Frontal cortex (tissue), 4 donors: Measurements from ENCODE around the gene DRD4. TPM values are rescaled to one million over a fixed set of nuclear protein-coding genes. Genes with fewer than 3 reads are reported as not detected.

Source experiments
- DNase-seq, 2 donors: peaks; one replicate each; pipeline ENCODE4 v3.0.0; 2012; ENCODE audit warnings: low spot score in 2 of 2
- FAIRE-seq: peaks from 2 replicates; lab custom pipeline; 2012; peaks lifted over from hg19 to GRCh38; lab: Jason Lieb, UNC
- total RNA-seq: library from RNA; depleted of rRNA; stranded (reverse); fragments of >200 nt; gene quantifications from one replicate; pipeline ENCODE4 v1.2.3, GENCODE V29; 2014
- donor health status: control.
- donor health status: control.
- donor health status: control.

DRD4 gene
- total RNA-seq: not detected

DNA sequence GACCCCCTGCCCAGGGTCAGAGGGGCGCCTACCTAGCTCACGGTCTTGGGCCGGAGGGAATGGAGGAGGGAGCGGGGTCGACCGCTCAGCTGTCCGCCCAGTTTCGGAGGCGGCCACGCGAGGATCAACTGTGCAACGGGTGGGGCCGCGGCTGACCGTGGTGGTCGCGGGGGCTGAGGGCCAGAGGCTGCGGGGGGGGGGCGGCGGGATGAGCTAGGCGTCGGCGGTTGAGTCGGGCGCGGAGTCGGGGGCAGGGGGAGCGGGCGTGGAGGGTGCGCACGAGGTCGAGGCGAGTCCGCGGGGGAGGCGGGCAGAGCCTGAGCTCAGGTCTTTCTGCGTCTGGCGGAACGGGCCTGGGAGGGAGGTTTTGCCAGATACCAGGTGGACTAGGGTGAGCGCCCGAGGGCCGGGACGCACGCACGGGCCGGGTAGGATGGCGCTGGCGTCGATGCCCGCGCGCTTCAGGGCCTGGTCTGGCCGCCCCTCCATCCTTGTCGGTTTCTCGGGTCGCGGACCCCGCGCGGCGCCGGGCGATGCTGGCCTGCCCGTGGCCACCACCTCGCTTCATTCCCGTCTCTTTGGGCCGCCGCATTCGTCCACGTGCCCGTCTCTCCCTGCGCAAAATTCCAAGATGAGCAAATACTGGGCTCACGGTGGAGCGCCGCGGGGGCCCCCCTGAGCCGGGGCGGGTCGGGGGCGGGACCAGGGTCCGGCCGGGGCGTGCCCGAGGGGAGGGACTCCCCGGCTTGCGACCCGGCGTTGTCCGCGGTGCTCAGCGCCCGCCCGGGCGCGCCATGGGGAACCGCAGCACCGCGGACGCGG, at the start of gene DRD4:
DRD4 (plus strand) TSS at position 759 of the 822 bp plus-strand sequence; CDS start at position 795, 36 bp downstream.
- FAIRE-seq (no peak), DNase-seq (peak in 1 of 2 donors; percentile 69)

DNA sequence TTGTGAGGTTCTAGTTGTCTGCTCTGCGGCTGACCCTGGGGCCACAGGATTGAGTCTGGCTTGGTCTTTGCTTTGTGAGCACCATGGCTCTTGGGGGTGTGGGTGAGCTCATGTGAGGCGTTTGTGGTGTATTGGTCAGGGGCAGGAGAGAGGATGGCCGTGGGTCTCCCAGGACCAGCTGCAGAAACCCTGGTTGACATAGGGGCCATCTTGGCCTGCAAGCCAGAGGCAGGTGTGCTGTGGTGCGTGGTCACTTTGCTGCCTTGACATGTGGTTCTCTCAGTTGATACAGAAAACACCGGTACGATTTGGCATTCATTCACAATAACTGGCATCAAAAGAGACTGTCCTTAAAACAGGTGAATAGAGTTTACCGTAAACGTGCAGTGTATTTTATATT, 49.5 kb upstream of the DRD4 start:
- DNase-seq (no peak), FAIRE-seq (no peak)

DNA sequence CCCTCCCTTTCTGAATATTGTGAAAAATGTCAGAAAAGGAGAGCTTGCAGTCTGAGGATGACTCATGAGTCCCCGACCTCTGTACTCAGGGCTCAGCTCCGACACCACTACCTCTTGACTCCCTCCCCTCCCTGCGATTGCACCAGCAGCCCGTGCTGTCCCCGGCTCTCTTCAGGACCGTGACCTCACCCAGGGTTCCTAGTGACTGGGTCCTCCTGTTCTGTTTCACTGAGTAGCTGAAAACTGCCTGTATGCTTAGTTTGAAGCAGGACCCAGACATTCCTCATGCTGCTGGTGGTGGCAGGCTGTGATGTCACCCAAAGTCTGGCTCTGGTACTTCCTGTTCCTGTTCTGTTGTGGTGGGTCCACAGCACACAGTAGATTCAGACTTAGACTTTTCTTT, 49.1 kb upstream of the DRD4 start:
- DNase-seq (no peak), FAIRE-seq (no peak)

DNA sequence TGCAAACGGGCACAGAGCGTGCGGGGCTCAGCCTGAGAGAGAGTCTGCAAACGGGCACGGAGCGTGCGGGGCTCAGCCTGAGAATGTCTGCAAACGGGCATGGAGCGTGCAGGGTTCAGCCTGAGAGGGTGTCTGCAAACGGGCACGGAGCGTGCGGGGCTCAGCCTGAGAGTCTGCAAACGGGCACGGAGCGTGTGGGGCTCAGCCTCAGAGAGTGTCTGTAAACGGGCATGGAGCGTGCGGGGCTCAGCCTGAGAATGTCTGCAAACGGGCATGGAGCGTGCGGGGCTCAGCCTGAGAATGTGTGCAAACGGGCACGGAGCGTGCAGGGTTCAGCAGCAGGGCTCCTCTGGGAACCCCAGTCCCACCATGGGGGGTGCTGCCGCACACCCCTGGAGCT, 47.3 kb upstream of the DRD4 start:
- no peak for DNase-seq
- no peak for FAIRE-seq

DNA sequence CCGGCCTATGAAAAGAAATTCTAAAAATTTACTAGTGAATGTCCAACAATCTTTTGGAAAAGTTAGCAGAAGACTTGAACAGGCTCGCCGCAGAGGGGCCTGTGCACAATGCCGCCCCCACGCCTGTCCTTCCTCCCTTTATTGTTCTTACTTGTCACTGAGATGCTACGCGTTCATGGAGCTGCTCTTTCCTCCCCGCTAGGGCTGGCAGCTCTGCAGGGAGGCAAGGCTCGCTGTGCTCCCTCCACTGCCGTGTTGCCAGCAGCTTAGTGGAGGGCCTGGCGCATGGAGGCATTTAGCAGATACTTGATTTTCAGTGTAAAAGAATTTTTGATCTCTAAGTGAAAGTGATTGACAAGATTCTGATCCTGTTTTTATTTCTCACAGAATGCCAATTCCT, 46.1 kb upstream of the DRD4 start:
- no peak for FAIRE-seq
- DNase-seq: no peak

DNA sequence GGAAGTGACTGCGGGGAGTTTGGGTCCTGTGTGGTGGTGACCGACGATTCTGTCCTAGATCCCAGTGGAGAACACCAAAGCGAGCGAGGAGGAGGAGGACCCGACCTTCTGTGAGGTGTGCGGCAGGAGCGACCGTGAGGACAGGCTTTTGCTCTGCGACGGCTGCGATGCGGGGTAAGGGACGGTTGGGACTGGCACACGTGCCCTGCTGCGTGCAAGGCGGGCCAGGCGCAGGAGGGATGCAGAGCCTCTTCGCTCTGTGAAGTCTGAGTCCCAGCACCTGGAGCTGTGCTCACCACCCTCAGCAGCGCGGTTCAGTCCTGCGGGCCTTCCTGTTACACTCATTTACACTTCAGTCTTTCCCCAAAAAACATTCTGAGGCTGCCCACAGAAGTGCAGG, 44.6 kb upstream of the DRD4 start:
- no peak for FAIRE-seq
- DNase-seq: no peak

DNA sequence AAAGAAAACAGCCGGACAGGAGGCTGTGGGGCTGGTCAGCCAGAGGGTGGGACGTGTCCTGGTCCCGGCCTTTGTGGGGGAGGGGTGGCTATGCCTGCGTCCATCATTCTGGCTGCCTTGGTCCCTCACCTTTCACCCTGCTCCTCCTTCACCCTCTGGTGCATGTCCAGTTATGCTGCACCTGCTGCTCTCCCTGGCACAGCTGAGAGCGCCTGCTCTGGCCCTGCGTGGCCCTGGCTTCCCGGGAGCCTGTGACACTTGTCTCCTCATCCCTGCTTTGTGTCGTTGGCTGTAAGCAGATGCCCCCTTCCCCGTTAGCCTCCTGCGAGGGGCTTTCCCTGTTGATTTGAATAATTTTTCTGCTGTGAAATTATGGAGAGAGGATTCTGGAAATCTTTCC, 44.2 kb upstream of the DRD4 start:
- FAIRE-seq (no peak), DNase-seq (no peak)

DNA sequence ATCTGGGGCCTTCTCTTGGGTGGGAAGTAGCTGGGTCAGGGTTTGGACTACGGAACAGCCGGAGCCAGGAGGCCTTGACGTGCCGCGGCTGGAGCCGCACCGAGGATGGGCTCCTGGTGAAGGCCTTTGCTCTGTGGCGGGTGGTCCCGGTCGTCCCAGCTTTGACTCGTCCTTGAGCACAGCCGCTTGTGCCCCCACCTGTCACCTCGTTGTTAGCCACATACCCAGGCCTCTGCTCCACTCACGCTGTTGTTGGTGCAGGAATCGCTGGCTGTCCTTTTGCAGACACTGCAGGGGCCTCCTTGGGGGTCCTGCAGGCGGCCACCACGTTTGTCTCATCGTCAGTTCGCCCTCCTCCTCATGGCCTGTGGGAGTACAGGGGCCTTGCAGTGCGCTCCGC, 43.7 kb upstream of the DRD4 start:
- DNase-seq: no peak
- FAIRE-seq: no peak

DNA sequence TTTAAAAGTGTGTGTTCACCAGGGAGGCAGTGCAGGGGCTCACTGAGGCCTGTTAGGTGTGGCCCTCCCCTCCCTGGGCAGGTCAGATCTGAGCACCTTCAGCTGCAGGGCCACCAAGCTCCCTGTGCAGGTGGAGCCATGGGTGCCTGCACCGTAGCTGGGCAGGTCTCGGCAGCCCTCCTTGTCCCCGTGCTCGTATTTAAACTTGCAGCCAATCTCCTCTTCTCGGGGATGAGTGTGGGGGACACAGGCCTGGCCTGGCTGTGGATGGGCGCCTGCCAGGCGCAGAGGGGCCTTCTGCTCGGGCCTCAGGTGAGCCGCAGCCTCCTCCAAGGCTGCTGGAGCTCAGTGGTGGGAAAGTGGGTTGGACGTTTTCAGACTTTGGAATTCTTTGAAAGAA, 41.7 kb upstream of the DRD4 start:
- no peak for DNase-seq
- FAIRE-seq: no peak

DNA sequence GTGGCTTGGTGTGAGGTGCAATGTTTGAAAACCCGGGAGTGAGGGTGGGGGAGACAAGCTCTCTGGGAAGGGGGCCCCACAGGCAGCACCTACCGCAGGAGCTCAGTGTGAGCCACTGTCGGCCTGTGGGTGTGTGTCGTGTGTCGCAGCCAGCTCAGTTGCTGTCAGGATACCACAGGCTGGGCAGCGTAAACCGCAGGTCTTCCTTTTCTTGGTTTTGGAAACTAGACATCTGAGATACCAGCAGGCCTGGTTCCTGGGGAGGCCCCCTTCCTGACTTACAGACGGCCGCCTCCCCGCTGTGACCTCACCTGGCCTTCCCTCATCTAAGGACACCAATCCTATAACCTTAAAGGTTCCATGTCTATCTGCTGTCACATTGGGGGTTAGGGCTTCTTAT, 40.7 kb upstream of the DRD4 start:
- FAIRE-seq (no peak), DNase-seq (no peak)

DNA sequence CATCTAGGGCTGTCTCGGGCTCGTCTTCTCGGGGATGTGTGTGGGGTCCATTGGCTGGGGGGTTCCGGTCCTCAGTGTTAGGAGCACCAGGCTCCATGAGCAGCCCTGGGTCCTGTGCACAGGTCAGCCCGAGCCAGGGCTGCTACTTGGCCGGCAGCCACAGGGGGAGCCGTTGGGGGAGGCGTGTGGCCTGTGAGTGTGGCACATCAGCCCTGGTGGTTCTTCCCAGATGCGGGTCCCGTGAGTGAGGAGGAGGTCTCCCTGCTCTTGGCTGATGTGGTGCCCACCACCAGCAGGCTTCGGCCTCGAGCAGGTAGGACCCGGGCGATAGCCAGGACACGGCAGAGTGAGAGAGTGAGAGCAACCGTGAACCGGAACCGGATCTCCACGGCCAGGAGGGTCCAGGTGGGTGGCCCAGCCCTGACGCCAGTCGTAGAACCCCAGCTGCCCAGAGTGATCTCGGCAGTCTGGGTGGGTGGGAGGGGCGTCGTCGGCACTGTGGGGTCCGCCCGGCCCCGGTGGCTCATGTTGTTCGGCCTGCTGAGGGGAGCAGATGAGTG, 39.8 kb upstream of the DRD4 start:
- no peak for FAIRE-seq
- DNase-seq: no peak

DNA sequence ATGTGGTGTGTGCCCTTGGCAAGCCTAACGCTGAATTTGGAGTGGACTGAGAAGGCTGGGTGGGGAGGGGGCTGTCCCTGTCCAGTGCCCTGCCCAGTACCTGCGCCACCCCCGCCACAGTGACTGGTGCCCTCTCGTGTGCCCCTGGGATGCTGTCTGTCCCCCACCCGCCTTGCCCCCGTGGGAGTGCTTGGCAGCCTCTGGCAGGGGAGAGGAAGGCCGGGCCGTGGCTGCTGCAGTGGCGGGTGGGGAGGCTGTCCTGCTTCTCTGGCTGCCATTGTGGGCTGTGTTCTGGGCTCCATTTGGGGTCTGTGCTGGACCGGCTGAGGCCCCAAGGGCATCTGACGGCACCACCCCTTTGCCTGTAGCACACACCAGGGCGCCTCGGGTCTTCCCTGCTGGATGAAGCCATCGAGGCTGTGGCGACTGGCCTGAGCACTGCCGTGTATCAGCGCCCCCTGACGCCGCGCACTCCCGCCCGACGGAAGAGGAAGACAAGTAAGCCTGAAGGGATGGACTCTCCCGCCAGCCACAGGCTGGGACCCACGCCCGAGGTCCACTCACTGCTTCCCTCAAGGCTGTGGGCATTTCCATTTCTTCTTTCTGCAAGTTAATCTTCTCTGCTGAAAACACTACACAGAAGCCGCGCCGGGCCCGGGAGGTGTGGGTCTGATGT, 38.9 kb upstream of the DRD4 start:
- FAIRE-seq (no peak), DNase-seq (no peak)

DNA sequence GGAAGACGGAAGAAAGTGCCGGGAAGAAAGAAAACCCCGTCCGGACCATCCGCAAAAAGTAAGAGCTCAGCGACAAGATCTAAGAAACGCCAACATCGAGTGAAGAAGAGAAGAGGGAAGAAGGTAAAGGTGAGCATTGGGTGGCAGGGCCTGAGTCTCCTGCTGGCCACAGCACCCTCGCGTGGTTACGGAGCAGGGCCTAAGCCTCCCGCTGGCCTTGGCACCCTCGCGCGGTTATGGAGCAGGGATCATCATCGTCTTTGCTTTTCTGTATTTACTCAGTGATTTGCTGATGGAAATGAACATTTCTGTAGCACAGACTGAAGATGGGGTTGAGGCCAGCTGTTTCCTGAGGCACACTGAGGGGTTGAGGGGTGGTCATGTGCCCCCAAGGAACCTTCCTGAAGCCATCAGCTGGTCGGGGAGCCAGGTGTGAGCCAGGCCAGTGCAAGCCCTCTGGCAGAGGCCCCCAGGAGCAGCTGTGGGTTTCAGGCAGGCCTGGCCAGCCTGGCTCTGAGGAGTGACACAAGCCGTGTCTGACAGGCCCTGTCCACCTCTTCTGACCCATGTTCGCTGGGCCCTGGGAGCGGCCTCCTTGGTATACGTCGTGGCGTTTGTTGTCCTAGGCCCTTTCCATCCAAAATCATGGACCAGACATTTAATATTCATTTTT, 35.4 kb upstream of the DRD4 start:
- no peak for FAIRE-seq
- DNase-seq: no peak

DNA sequence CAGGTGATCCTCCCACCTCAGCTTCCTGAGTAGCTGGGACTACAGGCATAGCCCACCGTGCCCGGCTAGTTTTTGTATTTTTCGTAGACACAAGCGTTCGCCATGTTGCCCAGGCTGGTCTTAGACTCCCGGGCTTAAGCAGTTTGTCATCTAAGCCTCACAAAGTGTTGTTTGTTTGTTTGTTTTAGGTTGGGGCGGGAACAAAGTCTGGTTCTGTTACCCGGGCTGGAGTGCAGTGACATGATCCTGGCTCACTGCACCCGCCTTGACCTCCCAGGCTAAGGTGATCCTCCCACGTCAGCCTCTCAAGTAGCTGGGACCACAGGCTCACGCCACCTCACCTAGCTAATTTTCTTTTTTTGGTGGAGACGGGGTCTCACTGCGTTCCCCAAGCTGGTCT, 33.9 kb upstream of the DRD4 start:
- DNase-seq (no peak), FAIRE-seq (no peak)

DNA sequence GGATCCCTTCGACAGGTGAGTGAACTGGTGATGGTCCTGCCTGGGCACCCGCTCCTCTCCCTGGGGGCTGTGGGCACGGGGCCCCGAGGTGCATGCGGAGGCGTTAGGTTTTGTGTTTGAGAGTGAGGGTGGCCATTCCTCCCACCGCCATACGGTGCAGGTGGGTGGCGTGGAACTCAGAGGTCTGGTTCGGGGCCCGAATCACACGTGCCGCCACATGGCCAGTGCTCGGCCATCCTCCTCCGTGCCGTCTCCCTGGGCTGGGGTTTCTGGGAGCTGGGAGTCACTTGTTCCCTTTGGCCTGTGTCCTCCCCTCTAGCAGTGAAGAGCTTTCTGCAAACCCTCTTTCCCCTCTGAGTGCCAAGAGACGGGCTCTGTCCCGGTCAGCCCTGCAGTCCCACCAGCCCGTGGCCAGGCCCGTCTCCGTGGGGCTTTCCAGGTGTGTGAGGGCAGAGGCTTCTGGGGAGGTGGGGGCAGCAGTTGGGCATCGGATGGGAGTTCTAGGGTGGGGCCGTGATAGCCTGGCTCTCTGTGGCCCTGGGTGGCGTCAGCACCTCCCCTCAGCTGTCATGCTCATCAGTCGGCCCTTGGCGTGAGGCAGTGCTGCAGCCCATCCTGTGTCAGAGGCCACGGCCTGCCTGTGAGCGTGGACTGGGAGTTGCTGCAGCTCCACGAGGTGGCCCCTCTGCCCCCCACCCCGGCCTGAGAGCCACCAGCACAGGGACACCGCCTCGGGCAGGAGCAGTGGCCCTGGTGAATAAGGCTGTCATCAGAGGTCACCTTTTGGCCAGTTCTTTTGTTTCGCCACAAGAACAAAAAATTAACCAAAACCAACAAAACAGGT, 31.6 kb upstream of the DRD4 start:
- FAIRE-seq (no peak), DNase-seq (no peak)

DNA sequence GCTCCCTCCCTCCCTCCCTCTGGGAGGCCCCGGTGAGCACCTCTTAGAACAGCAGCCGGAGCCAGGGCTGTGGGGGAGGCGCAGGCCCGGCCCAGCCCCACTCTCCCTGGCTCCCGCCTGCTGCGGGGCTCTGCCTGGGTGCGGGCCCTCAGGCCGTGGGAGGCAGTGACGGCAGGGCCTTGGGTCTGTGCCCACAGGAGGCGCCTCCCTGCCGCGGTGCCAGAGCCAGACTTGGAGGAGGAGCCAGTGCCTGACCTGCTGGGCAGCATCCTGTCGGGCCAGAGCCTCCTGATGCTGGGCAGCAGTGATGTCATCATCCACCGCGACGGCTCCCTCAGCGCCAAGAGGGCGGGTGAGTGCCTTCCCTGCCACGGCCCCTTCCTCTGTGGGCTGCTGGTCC, 30.8 kb upstream of the DRD4 start:
- no peak for FAIRE-seq

DNA sequence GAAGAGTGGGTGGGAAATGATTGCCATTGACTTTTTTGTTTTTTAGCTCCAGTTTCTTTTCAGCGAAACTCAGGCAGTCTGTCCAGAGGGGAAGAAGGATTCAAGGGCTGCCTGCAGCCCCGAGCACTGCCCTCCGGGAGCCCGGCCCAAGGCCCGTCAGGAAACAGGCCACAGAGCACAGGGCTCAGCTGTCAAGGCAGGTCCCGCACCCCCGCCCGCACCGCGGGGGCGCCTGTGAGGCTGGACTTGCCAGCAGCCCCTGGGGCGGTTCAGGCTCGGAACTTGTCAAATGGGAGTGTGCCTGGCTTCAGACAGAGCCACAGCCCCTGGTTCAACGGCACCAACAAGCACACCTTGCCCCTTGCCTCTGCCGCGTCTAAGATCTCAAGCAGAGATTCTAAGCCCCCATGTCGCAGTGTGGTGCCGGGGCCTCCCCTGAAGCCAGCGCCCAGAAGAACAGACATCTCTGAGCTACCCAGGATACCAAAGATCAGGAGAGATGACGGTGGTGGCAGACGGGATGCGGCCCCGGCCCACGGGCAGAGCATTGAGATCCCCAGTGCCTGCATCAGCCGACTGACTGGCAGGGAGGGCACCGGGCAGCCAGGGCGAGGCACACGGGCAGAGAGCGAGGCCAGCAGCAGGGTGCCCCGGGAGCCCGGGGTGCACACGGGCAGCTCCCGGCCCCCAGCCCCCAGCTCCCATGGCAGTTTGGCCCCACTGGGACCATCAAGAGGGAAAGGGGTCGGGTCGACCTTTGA, 29.9 kb upstream of the DRD4 start:
- FAIRE-seq (no peak), DNase-seq (no peak)

More for the DNA sequence above, 30.8 kb upstream of the DRD4 start:
- peak in 1 of 2 donors; percentile 74 for DNase-seq

DNA sequence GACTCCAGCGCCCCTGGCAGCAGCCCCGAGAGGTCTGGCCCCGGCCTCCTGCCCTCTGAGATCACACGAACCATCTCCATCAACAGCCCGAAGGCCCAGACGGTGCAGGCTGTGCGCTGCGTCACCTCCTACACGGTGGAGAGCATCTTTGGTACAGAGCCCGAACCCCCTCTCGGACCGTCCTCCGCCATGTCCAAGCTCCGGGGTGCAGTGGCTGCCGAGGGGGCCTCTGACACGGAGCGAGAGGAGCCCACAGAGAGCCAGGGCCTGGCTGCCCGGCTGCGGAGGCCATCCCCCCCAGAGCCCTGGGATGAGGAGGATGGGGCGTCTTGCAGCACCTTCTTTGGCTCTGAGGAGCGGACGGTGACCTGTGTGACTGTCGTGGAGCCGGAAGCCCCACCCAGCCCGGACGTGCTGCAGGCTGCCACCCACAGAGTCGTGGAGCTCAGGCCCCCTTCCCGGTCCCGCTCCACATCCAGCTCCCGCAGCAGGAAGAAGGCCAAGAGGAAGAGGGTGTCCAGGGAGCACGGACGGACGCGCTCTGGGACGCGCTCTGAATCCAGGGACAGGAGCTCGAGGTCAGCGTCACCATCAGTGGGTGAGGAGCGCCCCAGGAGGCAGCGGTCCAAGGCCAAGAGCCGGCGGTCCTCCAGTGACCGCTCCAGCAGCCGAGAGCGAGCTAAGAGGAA, 29.0 kb upstream of the DRD4 start:
- FAIRE-seq: no peak

More for the DNA sequence above, 29.0 kb upstream of the DRD4 start:
- DNase-seq: no peak
